Activated T-cell treated with anti-CD3 and anti-CD28 coated beads, Interleukin-2, amount 50 U/mL, for 4 hours (primary cell): ENCODE measurements around the gene IER3. TPM values are rescaled to one million over a fixed set of nuclear protein-coding genes. Genes with fewer than 3 reads are reported as not detected.

Source experiments
- ATAC-seq, 2 donors: fragments of 200-7000 bp; cut with Tn5 transposase; one replicate each; pipeline ENCODE4 v1.10.0; 2021
- DNase-seq: peaks from one replicate; pipeline ENCODE4 v3.0.0-alpha.2; 2020
- H3K27me3 Mint-ChIP-seq: one replicate; pipeline ENCODE4 v1.8.0; 2021; ENCODE audit warnings: low read depth, mixed read lengths
- H3K36me3 Mint-ChIP-seq: one replicate; pipeline ENCODE4 v1.8.0; 2022; ENCODE audit warnings: mixed read lengths; ENCODE audit not compliant: insufficient read depth
- H3K4me1 Mint-ChIP-seq: one replicate; pipeline ENCODE4 v1.8.0; 2021; ENCODE audit warnings: low read depth, mixed read lengths
- H3K4me3 Mint-ChIP-seq: one replicate; pipeline ENCODE4 v1.8.0; 2021; ENCODE audit warnings: mild to moderate bottlenecking, moderate library complexity, mixed read lengths
- H3K9me3 Mint-ChIP-seq: one replicate; pipeline ENCODE4 v1.8.0; 2021; ENCODE audit warnings: mixed read lengths
- total RNA-seq, 3 donors: library from RNA; stranded (reverse); gene quantifications; one replicate each; pipeline ENCODE4 v1.2.1, GENCODE V29; 2021

Gene IER3
- total RNA-seq, 3 donors from 2014 or later, result 519 to 552 (median 531) TPM

GRCh38 chr6:30747902-30748769, 3.8 kb upstream of the IER3 start:
- no peaks in the 10 kb centered on the region for H3K27me3 Mint-ChIP-seq
- peaks cover 34% of the 10 kb centered on the region for H3K4me1 Mint-ChIP-seq
- H3K4me3 Mint-ChIP-seq, result no peak overlapping the region
- H3K9me3 Mint-ChIP-seq, result no peaks in the 10 kb centered on the region
- DNase-seq, result no peak
- H3K36me3 Mint-ChIP-seq, result peaks cover 10% of the 10 kb centered on the region
- ATAC-seq, result no peak

DNA sequence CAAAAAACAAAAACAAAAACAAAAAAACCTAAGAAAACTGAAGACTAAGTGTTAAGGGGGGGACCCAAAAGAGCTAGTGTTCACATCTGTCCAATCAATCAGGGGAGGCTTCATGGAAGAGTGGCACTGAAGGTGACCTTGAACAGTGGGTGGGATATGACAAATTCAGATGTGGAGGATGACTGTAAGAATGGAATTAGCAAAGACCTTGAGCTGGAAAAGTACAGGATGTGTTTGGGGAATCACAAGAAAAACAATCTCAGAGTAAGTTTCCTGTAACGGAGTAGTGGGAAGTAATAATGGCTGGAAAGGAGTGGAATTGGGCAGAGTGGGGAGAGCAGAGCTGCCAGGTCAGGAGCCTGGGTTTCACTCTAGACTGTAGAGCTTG, 2.9 kb upstream of the IER3 start:
- no peak for ATAC-seq
- no peak for DNase-seq
- H3K4me3 Mint-ChIP-seq, result no peak overlapping the region
- H3K9me3 Mint-ChIP-seq, result no peaks in the 10 kb centered on the region
- peaks cover 34% of the 10 kb centered on the region for H3K4me1 Mint-ChIP-seq
- no peaks in the 10 kb centered on the region for H3K27me3 Mint-ChIP-seq
- H3K36me3 Mint-ChIP-seq, result peaks cover 13% of the 10 kb centered on the region

GRCh38 chr6:30743099-30744053, 971 bp downstream of the IER3 start:
- ATAC-seq (peak; percentile 12 to 17), DNase-seq (peak; percentile 40)
- Mint-ChIP-seq H3K27me3 (no peaks in the 10 kb centered on the region), H3K4me1 (peaks cover 66% of the 10 kb centered on the region), H3K9me3 (no peaks in the 10 kb centered on the region), H3K4me3 (peak overlapping the region; percentile 98), H3K36me3 (peaks cover 31% of the 10 kb centered on the region)

GRCh38 chr6:30742316-30743098, 1.8 kb downstream of the IER3 start, which contains the start of gene FLOT1:
TSS of gene FLOT1 (minus strand) at chr6:30742687. CDS start at chr6:30742189, 498 bp downstream.
- Mint-ChIP-seq H3K27me3 (no peaks in the 10 kb centered on the region), H3K4me1 (peaks cover 66% of the 10 kb centered on the region), H3K9me3 (no peaks in the 10 kb centered on the region), H3K36me3 (peaks cover 33% of the 10 kb centered on the region), H3K4me3 (peak within 1 kb of the TSS; percentile 98)
- ATAC-seq, result peak; percentile 64 to 68
- DNase-seq, result peak; percentile 88

DNA sequence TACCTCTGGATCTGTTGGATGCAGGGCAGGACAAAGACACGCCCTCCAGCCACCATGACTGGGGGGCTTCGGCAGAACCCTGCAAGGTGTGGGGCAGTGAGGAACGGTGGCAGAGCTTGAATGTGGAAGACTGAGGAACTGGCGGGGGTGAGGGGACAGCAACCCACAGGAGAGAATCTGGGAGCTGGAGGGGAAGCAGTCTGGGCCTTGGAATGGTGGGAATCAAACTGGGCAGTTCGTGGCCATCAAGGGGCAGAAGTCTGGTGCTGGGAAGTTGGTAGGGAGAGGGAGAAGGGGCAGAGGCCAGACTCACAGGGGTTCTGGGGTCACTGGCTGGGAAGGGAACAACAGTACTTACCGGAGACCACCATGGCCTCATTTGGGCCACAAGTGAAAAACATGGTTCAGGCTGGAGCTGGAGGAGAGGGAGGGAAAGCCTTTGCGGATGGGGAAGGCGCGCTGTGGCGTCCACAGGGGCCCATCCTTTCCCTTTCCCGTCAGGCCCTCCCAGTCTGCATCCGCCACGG, 2.5 kb downstream of the IER3 start:
- Mint-ChIP-seq H3K4me3 (peak overlapping the region; percentile 98), H3K36me3 (peaks cover 36% of the 10 kb centered on the region), H3K9me3 (no peaks in the 10 kb centered on the region), H3K4me1 (peaks cover 69% of the 10 kb centered on the region), H3K27me3 (no peaks in the 10 kb centered on the region)
- ATAC-seq (peak; percentile 1 to 4), DNase-seq (peak; percentile 34)

GRCh38 chr6:30741063-30741779, 3.1 kb downstream of the IER3 start:
- Mint-ChIP-seq H3K9me3 (no peaks in the 10 kb centered on the region), H3K27me3 (no peaks in the 10 kb centered on the region), H3K4me3 (peak overlapping the region; percentile 98), H3K4me1 (peaks cover 71% of the 10 kb centered on the region), H3K36me3 (peaks cover 38% of the 10 kb centered on the region)
- no peak for ATAC-seq
- no peak for DNase-seq

- Mint-ChIP-seq H3K27me3 (no peaks in the 10 kb centered on the region), H3K36me3 (peaks cover 42% of the 10 kb centered on the region), H3K4me1 (peaks cover 78% of the 10 kb centered on the region), H3K4me3 (peak overlapping the region; percentile 98), H3K9me3 (no peaks in the 10 kb centered on the region)
- ATAC-seq (no peak), DNase-seq (no peak)
Measured at GRCh38 chr6:30740540-30740870, 3.8 kb downstream of the IER3 start.

GRCh38 chr6:30738532-30738931, 5.8 kb downstream of the IER3 start:
- H3K9me3 Mint-ChIP-seq, result no peaks in the 10 kb centered on the region
- H3K4me3 Mint-ChIP-seq, result peak overlapping the region; percentile 51
- DNase-seq (no peak), ATAC-seq (no peak)
- peaks cover 40% of the 10 kb centered on the region for H3K36me3 Mint-ChIP-seq
- no peaks in the 10 kb centered on the region for H3K27me3 Mint-ChIP-seq
- peaks cover 76% of the 10 kb centered on the region for H3K4me1 Mint-ChIP-seq

DNA sequence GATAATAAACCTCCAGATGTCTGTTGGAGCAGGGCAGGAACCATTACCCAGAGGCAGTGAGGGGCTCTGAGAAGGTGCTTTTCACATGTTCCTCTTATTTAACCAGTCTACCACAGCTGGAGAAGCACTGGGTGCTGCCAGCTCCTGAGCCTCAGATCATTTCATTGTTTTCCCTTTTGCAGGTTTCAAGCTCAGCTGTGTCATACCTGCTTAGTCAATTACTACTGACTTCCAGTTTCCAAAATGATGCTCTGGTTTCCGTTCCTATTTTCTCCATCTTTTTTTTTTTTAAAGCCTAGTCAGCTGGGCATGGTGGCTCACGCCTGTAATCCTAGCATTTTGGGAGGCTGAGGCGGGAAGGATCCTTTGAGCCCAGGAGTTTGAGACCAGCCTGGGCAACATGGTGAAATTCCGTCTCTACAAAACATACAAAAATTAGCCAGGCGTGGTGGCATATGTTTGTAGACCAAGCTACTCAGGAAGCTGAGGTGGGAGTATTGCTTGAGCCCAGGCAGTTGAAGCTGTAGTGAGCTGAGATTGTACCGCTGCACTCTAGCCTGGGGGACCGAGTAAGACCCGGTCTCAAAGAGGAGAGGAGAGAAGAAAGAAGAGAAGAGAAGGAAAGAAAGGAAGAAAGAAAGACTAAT, 8.6 kb downstream of the IER3 start:
- Mint-ChIP-seq H3K4me3 (peak overlapping the region; percentile 71), H3K27me3 (no peaks in the 10 kb centered on the region), H3K4me1 (peaks cover 71% of the 10 kb centered on the region), H3K36me3 (peaks cover 32% of the 10 kb centered on the region), H3K9me3 (no peaks in the 10 kb centered on the region)
- no peak for DNase-seq
- ATAC-seq, result peak; percentile 43 to 48

- H3K9me3 Mint-ChIP-seq, result no peaks in the 10 kb centered on the region
- H3K4me1 Mint-ChIP-seq, result peaks cover 51% of the 10 kb centered on the region
- H3K36me3 Mint-ChIP-seq, result peaks cover 28% of the 10 kb centered on the region
- no peaks in the 10 kb centered on the region for H3K27me3 Mint-ChIP-seq
- ATAC-seq, result no peak
- DNase-seq, result no peak
- no peak overlapping the region for H3K4me3 Mint-ChIP-seq
Measured at GRCh38 chr6:30732237-30732943, 12.0 kb downstream of the IER3 start.

GRCh38 chr6:30730601-30731435, 13.5 kb downstream of the IER3 start:
- H3K4me3 Mint-ChIP-seq, result peak overlapping the region; percentile 53
- ATAC-seq (peak; percentile 79 to 83), DNase-seq (peak; percentile 84)
- peaks cover 36% of the 10 kb centered on the region for H3K4me1 Mint-ChIP-seq
- H3K27me3 Mint-ChIP-seq, result no peaks in the 10 kb centered on the region
- peaks cover 20% of the 10 kb centered on the region for H3K36me3 Mint-ChIP-seq
- H3K9me3 Mint-ChIP-seq, result no peaks in the 10 kb centered on the region
